HG03159 (cell line): ENCODE data around the gene BRAT1.
"Not testable (repeated sequence)": the region's sequence is repeated elsewhere in the genome, so short reads cannot be mapped to it uniquely, and the experiment has no call there.

Experiments
- ATAC-seq: cut with Tn5 transposase; IDR thresholded peaks from one replicate; pipeline ENCODE4 v1.9.1; 2021; ENCODE audit warnings: mild to moderate bottlenecking, moderate library complexity; ENCODE audit not compliant: unreplicated experiment

BRAT1 gene

GRCh38 chr7:2564970-2565540 is 9.7 kb upstream of the BRAT1 start:
- no peak for ATAC-seq

DNA sequence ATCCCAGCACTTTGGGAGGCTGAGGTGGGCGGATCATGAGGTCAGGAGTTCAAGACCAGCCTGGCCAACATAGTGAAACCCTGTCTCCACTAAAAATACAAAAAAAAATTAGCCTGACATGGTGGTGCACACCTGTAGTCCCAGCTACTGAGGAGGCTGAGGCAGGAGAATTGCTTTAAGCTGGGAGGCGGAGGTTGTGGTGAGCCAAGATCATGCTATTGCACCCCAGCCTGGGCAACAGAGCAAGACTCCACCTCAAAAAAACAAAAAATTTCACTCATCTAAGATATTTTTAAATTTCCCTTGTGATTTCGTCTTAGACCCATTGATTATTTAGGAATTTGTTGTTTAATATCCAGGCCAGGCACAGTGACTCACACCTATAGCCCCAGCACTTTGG is 8.6 kb upstream of the BRAT1 start:
- not testable (repeated sequence) for ATAC-seq

GRCh38 chr7:2559283-2559950 is 4.1 kb upstream of the BRAT1 start:
- peak; percentile 14 for ATAC-seq

DNA sequence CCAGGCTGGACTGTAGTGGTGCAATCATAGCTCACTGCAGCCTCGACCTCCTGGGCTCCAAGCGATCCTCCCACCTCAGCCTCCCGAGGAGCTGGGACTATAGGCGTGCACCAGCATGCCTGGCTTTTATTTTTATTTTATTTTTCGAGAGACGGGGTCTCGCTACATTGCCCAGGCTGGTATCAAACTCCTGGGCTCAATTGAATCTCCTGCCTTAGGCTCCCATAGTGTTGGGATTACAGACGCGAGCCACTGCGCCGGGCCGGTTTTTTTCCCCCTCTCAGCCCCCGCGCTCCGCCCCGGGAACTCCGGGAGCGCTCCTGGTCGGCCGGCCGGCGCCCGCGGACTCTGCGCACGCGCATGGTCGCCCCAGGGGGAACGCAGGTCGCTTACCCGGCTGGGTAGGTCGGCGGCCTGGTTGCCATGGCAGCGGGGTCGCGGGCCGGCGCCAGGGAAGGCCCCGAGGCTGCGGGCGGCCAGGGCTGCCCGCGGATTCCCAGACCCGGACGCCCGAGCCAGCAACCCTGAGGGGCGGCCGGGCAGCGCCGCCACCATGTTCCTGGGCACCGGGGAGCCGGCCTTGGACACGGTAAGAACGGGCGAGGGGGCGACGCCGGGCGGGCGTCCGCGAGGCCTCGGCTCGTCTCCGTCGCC is 3.4 kb upstream of the BRAT1 start, which contains the start of gene IQCE:
IQCE (plus strand) TSS at position 351 of the 654 bp plus-strand sequence; CDS start at position 554, 203 bp downstream.
- ATAC-seq = peak; percentile 46

GRCh38 chr7:2554661-2555111 is 638 bp downstream of the BRAT1 start:
- ATAC-seq = no peak

GRCh38 chr7:2553831-2554581 is 1.3 kb downstream of the BRAT1 start:
- no peak for ATAC-seq

DNA sequence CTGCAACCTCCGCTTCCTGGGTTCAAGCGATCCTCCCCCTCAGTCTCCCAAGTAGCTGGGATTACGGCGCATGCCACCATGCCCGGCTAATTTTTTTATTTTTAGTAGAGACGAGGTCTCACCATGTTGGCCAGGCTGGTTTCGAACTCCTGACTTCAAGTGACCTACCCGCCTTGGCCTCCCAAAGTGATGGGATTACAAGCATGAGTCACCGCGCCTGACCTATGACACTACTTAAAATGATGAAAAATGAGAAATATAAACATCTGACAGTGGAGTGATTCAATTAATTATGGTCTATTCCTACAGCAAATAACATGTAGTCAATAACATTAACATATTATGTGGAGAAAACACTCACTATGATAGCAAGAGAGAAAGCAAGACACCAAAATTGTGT is 2.2 kb downstream of the BRAT1 start:
- no peak for ATAC-seq

DNA sequence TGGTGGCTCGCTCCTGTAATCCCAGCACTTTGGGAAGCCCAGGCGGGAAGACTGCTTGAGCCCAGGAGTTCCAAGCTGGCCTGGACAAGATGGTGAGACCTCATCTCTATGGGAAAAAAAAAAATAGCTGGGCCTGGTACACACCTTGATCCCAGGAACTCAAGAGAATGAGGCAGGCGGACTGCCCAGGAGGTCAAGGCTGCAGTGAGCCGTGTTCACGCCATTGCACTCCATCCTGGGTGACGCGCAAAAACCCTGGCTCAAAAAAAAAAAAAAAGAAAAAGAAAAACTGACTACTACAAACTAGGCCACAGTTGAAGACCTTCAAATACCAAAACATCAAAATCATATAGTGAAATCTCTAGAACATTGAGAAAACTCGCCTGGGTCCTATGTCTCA is 3.9 kb downstream of the BRAT1 start:
- ATAC-seq = no peak

GRCh38 chr7:2546776-2547586 is 8.3 kb downstream of the BRAT1 start:
- no peak for ATAC-seq

DNA sequence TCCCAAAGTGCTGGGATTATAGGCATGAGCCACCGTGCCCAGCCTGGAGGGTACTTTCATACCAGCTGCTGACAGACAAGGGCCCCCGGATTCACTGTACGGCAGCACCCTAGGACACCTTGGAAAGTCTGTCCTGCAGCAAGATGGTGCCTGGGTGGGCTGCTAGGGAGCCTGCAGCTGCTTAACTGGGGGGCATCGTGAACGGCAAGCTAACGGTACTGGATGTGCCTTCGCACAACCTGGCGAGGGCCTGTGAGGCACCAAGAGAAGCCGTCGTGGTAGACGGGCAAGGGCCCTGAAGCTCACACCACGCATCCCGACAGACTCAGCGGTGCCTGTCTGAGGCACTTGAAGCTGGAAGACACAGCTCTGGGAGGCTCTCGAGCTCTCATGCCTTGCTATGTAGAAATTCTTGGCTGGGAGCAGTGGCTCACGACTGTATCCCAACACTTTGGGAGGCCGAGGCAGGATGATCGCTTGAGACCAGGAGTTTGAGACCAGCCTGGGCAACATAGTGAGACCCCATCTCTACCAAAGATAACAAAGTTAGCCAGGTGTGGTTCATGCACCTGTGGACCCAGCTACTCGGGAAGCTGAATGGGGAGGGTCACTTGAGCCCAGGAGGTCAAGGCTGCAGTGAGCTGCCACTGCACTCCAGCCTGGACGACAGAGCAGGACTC is 9.4 kb downstream of the BRAT1 start:
- no peak for ATAC-seq

GRCh38 chr7:2544541-2545188 is 10.7 kb downstream of the BRAT1 start:
- ATAC-seq = no peak

DNA sequence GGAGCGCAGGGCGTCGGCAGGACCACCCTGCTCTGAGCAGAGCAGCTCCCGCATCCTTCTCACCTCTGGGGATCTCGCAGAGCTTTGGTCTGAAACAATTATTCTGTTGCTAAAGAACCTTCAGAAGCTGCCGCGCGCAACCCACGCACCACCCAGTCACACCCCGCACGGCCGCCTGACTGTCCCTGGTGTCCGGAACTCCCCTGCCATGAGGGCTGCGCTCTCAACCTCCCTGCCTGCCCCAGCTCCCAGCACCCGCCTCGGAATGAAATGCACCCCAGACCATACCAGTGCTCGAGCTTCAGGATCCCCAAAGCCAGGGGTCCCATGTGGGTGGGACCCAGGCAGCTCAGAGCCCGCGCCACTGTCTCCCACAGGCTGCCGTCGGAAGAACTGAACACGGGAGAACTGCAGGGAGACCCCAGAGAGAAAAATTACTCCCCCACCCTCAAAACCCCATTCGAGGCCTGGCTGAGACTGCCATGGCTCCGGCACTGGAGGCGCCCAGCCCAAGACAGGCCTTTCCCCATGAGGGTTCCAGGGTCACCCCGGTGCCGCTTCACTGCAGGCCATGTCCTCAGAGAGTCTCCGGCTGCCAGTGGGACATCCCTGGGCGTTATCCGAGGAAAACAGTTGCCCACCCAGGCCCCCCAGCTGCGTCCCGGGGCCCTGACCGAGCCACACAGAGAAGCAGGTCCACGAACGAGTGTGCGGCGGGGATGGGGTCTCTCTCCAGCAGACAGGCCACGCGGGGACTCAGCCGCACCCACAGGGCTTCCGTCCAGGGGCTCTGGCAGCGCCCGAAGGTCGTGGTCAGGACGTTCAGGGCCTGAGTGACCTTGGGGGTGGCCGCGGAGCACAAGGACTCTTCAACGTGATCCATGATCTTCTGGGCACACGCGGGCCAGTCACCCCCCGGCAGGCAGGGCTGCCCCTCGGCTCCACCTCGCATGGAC is 12.1 kb downstream of the BRAT1 start:
- ATAC-seq = no peak

DNA sequence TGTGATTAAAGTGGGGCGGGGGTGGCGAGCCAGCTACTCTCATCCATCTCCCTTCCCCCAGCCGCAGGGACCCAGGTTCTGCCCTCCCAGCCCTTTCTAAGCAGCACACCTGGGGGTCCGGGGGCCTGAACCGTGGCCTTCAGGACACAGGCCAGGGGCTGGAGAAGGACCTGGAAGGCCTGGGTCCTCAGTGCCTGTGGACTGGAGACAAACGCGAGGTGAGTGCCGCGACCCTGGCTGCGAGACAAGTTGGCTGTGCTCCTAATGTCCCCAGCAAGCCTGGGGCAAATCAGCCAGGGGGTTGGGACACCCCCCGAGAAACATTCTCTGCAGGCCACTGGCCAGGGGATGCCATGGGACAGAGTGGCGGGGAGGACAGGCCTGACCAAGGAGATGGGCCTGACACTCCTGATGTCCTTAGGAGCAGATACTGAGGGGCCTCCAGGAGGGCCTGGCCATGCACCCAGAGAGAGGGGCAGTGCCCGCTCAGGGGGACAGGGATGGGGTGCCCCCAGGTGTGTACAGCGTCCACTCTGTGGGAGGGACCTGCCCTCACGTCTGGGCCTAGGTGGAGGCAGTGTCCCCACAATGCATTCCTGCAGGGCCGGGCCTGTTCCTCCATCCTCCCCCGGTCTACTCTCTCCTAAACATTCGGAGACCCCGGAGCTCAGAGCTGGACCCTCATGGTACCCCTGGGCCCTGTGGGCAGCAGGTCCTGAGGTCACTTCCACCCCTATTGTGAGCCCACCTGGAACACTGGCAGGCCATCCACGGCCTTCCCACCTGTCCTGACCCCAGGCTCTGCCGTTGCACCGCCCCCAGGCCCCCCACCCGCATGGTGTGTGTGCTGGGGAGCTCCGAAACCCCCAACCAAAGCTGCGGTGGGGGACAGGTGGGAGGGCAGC is 13.1 kb downstream of the BRAT1 start:
- no peak for ATAC-seq

GRCh38 chr7:2541291-2542010 is 13.9 kb downstream of the BRAT1 start:
- ATAC-seq = no peak

GRCh38 chr7:2540641-2541051 is 14.7 kb downstream of the BRAT1 start:
- ATAC-seq = no peak

DNA sequence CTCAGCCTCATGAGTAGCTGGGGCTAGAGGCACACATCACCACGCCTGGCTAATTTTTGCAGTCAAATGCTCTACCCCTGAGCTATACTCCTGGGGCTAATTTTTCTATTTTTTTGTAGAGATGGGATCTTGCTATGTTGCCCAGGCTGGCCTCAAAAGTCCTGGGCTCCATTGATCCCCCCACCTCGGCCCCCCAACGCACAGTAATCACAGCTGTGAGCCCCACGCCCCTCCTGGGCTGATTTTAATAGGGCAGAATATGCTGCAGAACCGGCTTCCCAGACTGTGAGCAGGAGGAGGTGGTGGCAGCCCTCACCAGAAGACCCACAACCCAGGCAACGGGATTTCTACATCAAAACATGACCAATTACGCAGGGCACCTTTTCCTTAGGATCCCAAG is 15.2 kb downstream of the BRAT1 start:
- ATAC-seq = no peak
